H1 (cell line): ENCODE measurements around the gene GGT7. TPM values are rescaled to one million over a fixed set of nuclear protein-coding genes. Genes with fewer than 3 reads are reported as not detected.

Experiments
- CTCF ChIA-PET: fragments of 300-600 bp; sonication (Branson Sonifier 250); formaldehyde crosslinking; loops from one replicate; lab custom pipeline; 2021; ENCODE audit not compliant: partially characterized antibody; lab: Charles Lee
- POLR2A ChIA-PET: fragments of 300-600 bp; sonication (Branson Sonifier 250); formaldehyde crosslinking; loops from one replicate; lab custom pipeline; 2021; ENCODE audit warnings: inconsistent platforms; ENCODE audit not compliant: partially characterized antibody; lab: Charles Lee
- DNase-seq, 2 experiments: peaks; one replicate each; pipeline versions ENCODE4 v3.0.0 to v3.0.0-alpha.2; 2010 to 2022; ENCODE audit warnings: low spot score in 2 of 2, low read depth in 1 of 2, mixed read lengths in 1 of 2
- FAIRE-seq: peaks from 2 replicates; lab custom pipeline; 2011; peaks lifted over from hg19 to GRCh38; lab: Jason Lieb, UNC
- H2AFZ ChIP-seq: 2 replicates; pipeline ENCODE4 v1.8.1; 2012; ENCODE audit warnings: low read length, inconsistent platforms
- H2AK5ac ChIP-seq: 2 replicates; pipeline ENCODE4 v1.6.1; 2013; ENCODE audit warnings: low read depth, low read length
- H2BK120ac ChIP-seq: replicated peaks from 2 replicates; pipeline ENCODE3; 2013; ENCODE audit warnings: low read depth, low read length, inconsistent platforms
- H2BK12ac ChIP-seq: 2 replicates; pipeline ENCODE4 v1.6.1; 2013; ENCODE audit warnings: low read depth, low read length
- H2BK15ac ChIP-seq: 2 replicates; pipeline ENCODE4 v1.6.1; 2013; ENCODE audit warnings: low read length
- H2BK20ac ChIP-seq: 2 replicates; pipeline ENCODE4 v1.6.1; 2013; ENCODE audit warnings: low read length
- H2BK5ac ChIP-seq: 2 replicates; pipeline ENCODE4 v1.6.1; 2013; ENCODE audit warnings: low read depth, low read length
- H3K14ac ChIP-seq: 2 replicates; pipeline ENCODE4 v1.6.1; 2013; ENCODE audit warnings: inconsistent platforms; ENCODE audit not compliant: insufficient read length
- H3K18ac ChIP-seq: 2 replicates; pipeline ENCODE4 v1.6.1; 2013; ENCODE audit warnings: low read length; ENCODE audit errors: extremely low read depth
- H3K23ac ChIP-seq: 2 replicates; pipeline ENCODE4 v1.6.1; 2013; ENCODE audit warnings: inconsistent platforms; ENCODE audit not compliant: insufficient read length
- H3K23me2 ChIP-seq: 2 replicates; pipeline ENCODE4 v1.6.1; 2013; ENCODE audit warnings: low read depth, low read length
- H3K27ac ChIP-seq: 2 replicates; pipeline ENCODE4 v1.6.1; 2011; ENCODE audit warnings: low read depth, low read length, inconsistent platforms
- H3K27me3 ChIP-seq, 4 experiments: replicated peaks in 1 of 4; 1 replicate in 1 of 4; 2 replicates in 3 of 4; pipeline versions ENCODE4 v1.6.1 to v1.8.1; 2011 to 2013; ENCODE audit warnings: low read length in 3 of 4, mild to moderate bottlenecking in 3 of 4, inconsistent platforms in 2 of 4, mixed read lengths in 2 of 4, moderate library complexity in 1 of 4; ENCODE audit not compliant: control insufficient read depth in 3 of 4, insufficient read depth in 3 of 4; ENCODE audit errors: extremely low read depth in 1 of 4
- H3K36me3 ChIP-seq, 4 experiments: 2 replicates each; pipeline versions ENCODE4 v1.6.1 to v1.8.1; 2011 to 2013; ENCODE audit warnings: mild to moderate bottlenecking in 4 of 4, low read length in 3 of 4, moderate library complexity in 2 of 4, control low read depth in 1 of 4, inconsistent platforms in 1 of 4; ENCODE audit not compliant: insufficient read depth in 4 of 4, control insufficient read depth in 2 of 4
- H3K4ac ChIP-seq: replicated peaks from 2 replicates; pipeline ENCODE3; 2013; ENCODE audit warnings: low read length, low read depth, mixed read lengths, inconsistent platforms; ENCODE audit not compliant: insufficient read length
- H3K4me1 ChIP-seq, 4 experiments: replicated peaks in 1 of 4; 1 replicate in 1 of 4; 2 replicates in 3 of 4; pipeline versions ENCODE4 v1.6.1 to v1.8.1; 2011 to 2013; ENCODE audit warnings: low read length in 3 of 4, inconsistent platforms in 2 of 4, mixed read lengths in 1 of 4; ENCODE audit not compliant: insufficient read depth in 4 of 4, control insufficient read depth in 3 of 4
- H3K4me2 ChIP-seq, 2 experiments: 2 replicates each; pipeline versions ENCODE4 v1.6.1 to v1.8.1; 2011 to 2013; ENCODE audit warnings: low read depth in 2 of 2, low read length in 2 of 2, control low read depth in 1 of 2, inconsistent platforms in 1 of 2, mild to moderate bottlenecking in 1 of 2; ENCODE audit not compliant: insufficient read depth in 1 of 2
- H3K4me3 ChIP-seq, 4 experiments: fragments of 200-600, 300-600 bp in 1 of 4; sonication (generic), shearing (Covaris generic), sonication (Bioruptor Twin) in 1 of 4; 2 replicates each; pipeline versions ENCODE4 v1.5.1 to v1.8.1; 2011 to 2016; ENCODE audit warnings: low read length in 4 of 4, low read depth in 3 of 4, control low read depth in 2 of 4, inconsistent platforms in 2 of 4, mild to moderate bottlenecking in 2 of 4, mixed read lengths in 1 of 4, moderate library complexity in 1 of 4; ENCODE audit not compliant: insufficient read depth in 2 of 4; ENCODE audit errors: extremely low read depth in 1 of 4
- H3K56ac ChIP-seq: replicated peaks from 2 replicates; pipeline ENCODE3; 2013; ENCODE audit warnings: low read depth, mild to moderate bottlenecking, mixed read lengths, low read length, inconsistent platforms; ENCODE audit not compliant: insufficient read length
- H3K79me1 ChIP-seq: 2 replicates; pipeline ENCODE4 v1.6.1; 2013; ENCODE audit warnings: low read depth, low read length, control low read depth
- H3K79me2 ChIP-seq, 2 experiments: 2 replicates each; pipeline versions ENCODE4 v1.6.1 to v1.8.1; 2012 to 2013; ENCODE audit warnings: low read length in 2 of 2, mild to moderate bottlenecking in 2 of 2, inconsistent platforms in 1 of 2; ENCODE audit not compliant: insufficient read depth in 2 of 2, control insufficient read depth in 1 of 2
- H3K9ac ChIP-seq, 4 experiments: replicated peaks in 1 of 4; 1 replicate in 1 of 4; 2 replicates in 3 of 4; pipeline versions ENCODE4 v1.6.1 to v1.8.1; 2011 to 2013; ENCODE audit warnings: low read depth in 3 of 4, low read length in 3 of 4, control low read depth in 2 of 4, mild to moderate bottlenecking in 2 of 4, moderate library complexity in 2 of 4, inconsistent platforms in 1 of 4; ENCODE audit errors: extremely low read depth in 1 of 4
- H3K9me3 ChIP-seq, 2 experiments: 2 replicates each; pipeline versions ENCODE4 v1.6.1 to v1.8.1; 2012 to 2013; ENCODE audit warnings: mild to moderate bottlenecking in 2 of 2, moderate library complexity in 2 of 2, control low read depth in 1 of 2, inconsistent platforms in 1 of 2, low read depth in 1 of 2, low read length in 1 of 2, mixed read lengths in 1 of 2; ENCODE audit not compliant: insufficient read depth in 2 of 2
- H4K20me1 ChIP-seq, 2 experiments: replicated peaks in 1 of 2; 2 replicates each; pipeline versions ENCODE3 to v1.8.1; 2011 to 2013; ENCODE audit warnings: inconsistent platforms in 2 of 2, low read length in 2 of 2, mild to moderate bottlenecking in 1 of 2; ENCODE audit not compliant: insufficient read depth in 2 of 2, control insufficient read depth in 1 of 2
- H4K5ac ChIP-seq: 2 replicates; pipeline ENCODE4 v1.6.1; 2013; ENCODE audit warnings: low read length, low read depth, mixed read lengths, inconsistent platforms; ENCODE audit not compliant: insufficient read length
- H4K8ac ChIP-seq: 2 replicates; pipeline ENCODE4 v1.8.0; 2013; ENCODE audit warnings: mild to moderate bottlenecking, moderate library complexity, low read length, inconsistent platforms; ENCODE audit not compliant: insufficient read depth; ENCODE audit errors: extremely low read depth
- H4K91ac ChIP-seq: replicated peaks from 2 replicates; pipeline ENCODE3; 2013; ENCODE audit warnings: low read length, mixed read lengths, inconsistent platforms; ENCODE audit not compliant: insufficient read length
- CBX8 ChIP-seq: fragments of 300-800, 300-1000 bp; sonication (generic); IDR thresholded peaks from 2 replicates; pipeline ENCODE4 v1.7.1; 2016; ENCODE audit warnings: low read depth, low read length, borderline replicate concordance
- SIX5 ChIP-seq: IDR thresholded peaks from 2 replicates; pipeline ENCODE4 v1.6.1; 2011; ENCODE audit warnings: mild to moderate bottlenecking, low read depth, low read length
- WGBS, 2 experiments: shearing (Covaris generic) in 1 of 2; methylation state at CpG; one replicate each; pipeline versions ENCODE4 v1.1.6 to v1.1.7; 2013 to 2015; ENCODE audit warnings: low lambda C conversion rate in 2 of 2, mixed read lengths in 2 of 2, inconsistent platforms in 1 of 2, low coverage in 1 of 2, missing lambda C conversion rate in 1 of 2; ENCODE audit not compliant: insufficient replicate concordance in 2 of 2, insufficient coverage in 1 of 2, insufficient read length in 1 of 2; ENCODE audit errors: extremely low coverage in 1 of 2, missing lambda C conversion rate in 1 of 2; 5-methylcytosine and 5-hydroxymethylcytosine counted together
- polyA plus RNA-seq, 7 experiments: library from polyadenylated mRNA; depleted of rRNA in 3 of 7; stranded (reverse) in 5 of 7; unstranded in 2 of 7; fragments of >200 nt in 5 of 7; fragments of 200-250 nt in 2 of 7; gene quantifications; 1 replicate in 5 of 7; 2 replicates in 1 of 7; 4 replicates in 1 of 7; pipeline versions ENCODE4 v1.2.1 to v1.2.3, GENCODE V29; 2011 to 2013; ENCODE audit warnings: missing spikeins in 2 of 7, mixed read lengths in 2 of 7
- total RNA-seq: library from RNA; stranded (reverse); fragmentation: NEBNext Ultra II Directional; extraction: Animal tissue kit (Norgen Biotek cat#: 25700); gene quantifications from 2 replicates; pipeline ENCODE4 v1.2.1, GENCODE V29; 2021

GGT7 gene
- total and polyA plus RNA-seq, 2 of the 8 experiments (the other 6 are each of a cell fraction or from before 2014, with no cell fraction given): 20.2 to 25.5 TPM

GRCh38 chr20:34881689-34882088, 9.0 kb upstream of the GGT7 start:
- Histone ChIP-seq H2BK12ac (no peak overlapping the region), H3K79me2 (no peaks in the 10 kb centered on the region), H3K9ac (no peak overlapping the region), H3K79me1 (no peaks in the 10 kb centered on the region), H3K18ac (no peak overlapping the region), H4K91ac (no peak overlapping the region), H3K4me2 (no peak overlapping the region), H3K36me3 (no peaks in the 10 kb centered on the region; a peak in 3 of 8 replicates), H3K14ac (no peak overlapping the region), H4K20me1 (peaks cover 0 to 3% of the 10 kb centered on the region in 2 experiments), H2BK20ac (no peak overlapping the region), H3K4me3 (no peak overlapping the region), H2BK120ac (no peak overlapping the region), H2AK5ac (no peak overlapping the region), H3K56ac (no peak overlapping the region), H3K9me3 (no peaks in the 10 kb centered on the region), H3K27ac (no peak overlapping the region), H2AFZ (no peak overlapping the region), H3K27me3 (peaks cover 0 to 8% (median 7%) of the 10 kb centered on the region in 4 experiments; a peak in 5 of 7 replicates), H3K23me2 (peaks cover 2% of the 10 kb centered on the region; the same call in 1 of the 2 replicates), H3K4ac (no peak overlapping the region), H3K4me1 (peaks cover 0 to 2% (median 0%) of the 10 kb centered on the region in 4 experiments; a peak in 2 of 7 replicates), H2BK15ac (no peak overlapping the region), H3K23ac (no peak overlapping the region), H2BK5ac (no peak overlapping the region), H4K5ac (no peak overlapping the region), H4K8ac (no peak overlapping the region)
- ChIA-PET CTCF (interaction anchor here (0.7 kb wide), 1 partner anchor 544 kb away, joined by 3 read pairs; no protein-coding TSS in a partner anchor), POLR2A (interaction anchor here (1.6 kb wide), 1 partner anchor 76 kb away, joined by 4 read pairs; no protein-coding TSS in a partner anchor)
- DNase-seq (no peak), FAIRE-seq (no peak)
- no peak for TF ChIP-seq SIX5
- TF ChIP-seq CBX8: no peak
- WGBS, 2 experiments: 68% methylated on average over 2 of the region's 2 CpGs; no CpG with 5 or more reads in 1 of the 2 experiments
